Cardiac septum (tissue), 1 donor: ENCODE measurements around the gene THSD7B. TPM values are rescaled to one million over a fixed set of nuclear protein-coding genes. Genes with fewer than 3 reads are reported as not detected.
"Not testable (repeated sequence)": the region's sequence is repeated elsewhere in the genome, so short reads cannot be mapped to it uniquely, and the experiment has no call there.

Source experiments
- DNase-seq: peaks from one replicate; pipeline ENCODE4 v3.0.0-alpha.2; 2020; ENCODE audit warnings: low spot score
- intact Hi-C: fragments of 100-400 bp; cut with DNase I; formaldehyde crosslinking; loops from one replicate; pipeline ENCODE4 v1.14.0; 2022
- total RNA-seq: library from RNA; stranded (reverse); fragmentation: NEBNext Ultra II Directional; extraction: Animal tissue kit (Norgen Biotek cat#: 25700); gene quantifications from one replicate; pipeline ENCODE4 v1.2.1, GENCODE V29; 2021
- donor health status: DM: no; HTN: no; CAD: no.

Gene THSD7B
- total RNA-seq, 1 donor from 2014 or later, result 0.62 TPM

DNA sequence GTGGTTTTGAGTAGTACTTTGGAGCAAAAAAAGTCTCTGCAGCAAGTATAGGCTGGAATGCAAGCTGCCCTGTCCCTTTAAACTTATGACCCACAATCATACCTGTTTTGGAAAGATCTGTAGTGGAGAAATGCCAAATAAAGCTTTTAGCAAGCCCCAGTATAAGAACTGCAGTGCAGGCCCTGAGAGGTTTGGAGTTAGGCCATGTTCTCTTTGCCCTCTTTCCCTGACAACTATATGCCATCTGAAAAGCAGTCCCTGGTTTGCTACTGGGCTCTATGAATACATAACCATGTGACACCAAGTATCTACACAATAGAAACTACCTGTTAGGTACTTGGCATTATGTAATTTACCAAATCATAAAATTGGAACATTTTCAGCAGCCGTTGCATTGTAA is 931.6 kb downstream of the THSD7B start:
- intact Hi-C loops, result no loop called here
- DNase-seq, result no peak

DNA sequence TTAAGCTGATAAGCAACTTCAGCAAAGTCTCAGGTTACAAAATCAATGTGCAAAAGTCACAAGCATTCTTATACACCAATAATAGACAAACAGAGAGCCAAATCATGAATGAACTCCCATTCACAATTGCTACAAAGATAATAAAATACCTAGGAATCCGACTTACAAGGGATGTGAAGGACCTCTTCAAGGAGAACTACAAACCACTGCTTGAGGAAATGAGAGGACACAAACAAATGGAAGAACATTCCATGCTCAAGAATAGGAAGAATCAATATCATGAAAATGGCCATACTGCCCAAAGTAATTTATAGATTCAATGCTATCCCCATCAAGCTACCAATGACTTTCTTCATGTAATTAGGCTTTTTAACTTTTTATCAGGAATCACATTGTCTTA is 934.9 kb downstream of the THSD7B start:
- intact Hi-C loops, DNase-seq: not testable (repeated sequence)

DNA sequence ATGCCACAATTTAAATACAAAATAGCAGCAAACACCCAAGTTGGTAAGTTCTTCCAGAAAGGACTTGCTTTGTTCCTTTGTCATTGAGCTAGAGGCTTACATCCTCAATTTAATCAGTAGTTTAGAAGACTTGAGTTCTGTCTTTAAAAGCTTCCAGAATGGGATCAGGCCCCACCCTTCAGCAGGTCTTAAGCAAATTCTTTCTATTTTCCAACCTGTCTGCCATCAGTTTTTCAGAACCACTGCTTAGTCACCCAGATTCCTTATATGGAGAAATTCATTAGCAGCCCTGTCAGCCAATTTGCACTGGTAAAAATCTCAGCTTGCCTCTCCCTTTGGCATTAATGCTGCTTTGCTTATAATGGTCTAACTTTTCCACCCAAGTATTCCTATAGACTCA is 935.3 kb downstream of the THSD7B start:
- DNase-seq, result no peak
- intact Hi-C loops, result no loop called here

DNA sequence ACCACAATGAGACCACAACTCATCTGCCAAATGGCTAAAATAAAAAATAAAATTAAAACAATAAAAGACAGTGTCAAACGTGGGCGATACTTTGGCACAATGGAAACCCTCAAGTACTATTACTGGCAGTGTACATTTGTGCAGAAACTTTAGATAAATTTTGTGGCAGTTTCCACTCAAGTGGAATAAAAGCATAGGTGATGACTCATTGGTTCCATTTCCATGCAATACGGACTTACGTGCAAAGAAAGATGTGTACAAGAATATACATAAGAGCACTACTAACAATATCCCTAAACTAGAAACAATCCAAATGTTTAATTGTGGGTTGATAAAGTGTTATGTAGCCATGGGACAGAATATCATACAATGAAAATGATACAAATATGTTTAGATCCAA is 940.0 kb downstream of the THSD7B start:
- no peak for DNase-seq
- intact Hi-C loops, result no loop called here

DNA sequence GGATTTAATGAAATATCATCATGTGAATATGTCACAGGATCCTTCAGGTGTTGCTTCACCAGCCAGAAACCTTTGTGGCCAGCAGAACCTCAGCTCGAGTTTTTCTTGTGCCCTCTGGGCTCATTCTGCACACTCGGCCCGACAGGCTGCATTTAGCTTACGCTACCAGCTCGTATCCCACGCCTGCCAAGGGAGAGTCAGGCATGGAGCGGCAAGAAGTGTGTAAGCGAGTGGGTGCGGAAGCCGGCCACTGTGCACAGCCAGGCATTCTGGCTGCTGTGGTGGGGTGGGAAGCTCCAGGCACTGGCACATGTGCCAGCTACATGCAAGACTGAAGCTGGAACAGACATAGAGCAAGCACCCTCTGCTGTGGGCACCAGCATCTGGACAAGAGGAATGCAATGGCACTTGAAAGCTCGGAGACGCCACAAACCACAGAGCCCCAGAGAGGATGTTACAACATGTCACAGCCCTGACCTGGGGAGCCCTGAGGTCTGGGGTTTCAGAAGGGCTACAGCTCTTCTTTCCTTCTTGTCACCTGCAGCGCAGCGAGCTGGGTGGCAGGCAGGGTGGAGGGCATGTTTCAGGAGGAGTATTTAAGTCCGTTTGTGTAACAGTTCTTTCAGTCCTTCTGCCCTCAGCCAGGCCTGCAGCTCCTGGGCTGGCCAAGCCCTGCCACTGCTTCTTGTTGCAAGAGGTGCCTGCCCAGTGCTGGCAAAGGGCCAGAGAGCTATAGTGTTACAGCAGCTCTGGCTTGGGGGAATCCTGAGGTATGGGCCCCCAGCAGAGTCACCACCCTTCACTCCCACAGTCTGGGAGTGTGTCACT is 941.7 kb downstream of the THSD7B start:
- DNase-seq, result no peak
- intact Hi-C loops, result no loop called here

DNA sequence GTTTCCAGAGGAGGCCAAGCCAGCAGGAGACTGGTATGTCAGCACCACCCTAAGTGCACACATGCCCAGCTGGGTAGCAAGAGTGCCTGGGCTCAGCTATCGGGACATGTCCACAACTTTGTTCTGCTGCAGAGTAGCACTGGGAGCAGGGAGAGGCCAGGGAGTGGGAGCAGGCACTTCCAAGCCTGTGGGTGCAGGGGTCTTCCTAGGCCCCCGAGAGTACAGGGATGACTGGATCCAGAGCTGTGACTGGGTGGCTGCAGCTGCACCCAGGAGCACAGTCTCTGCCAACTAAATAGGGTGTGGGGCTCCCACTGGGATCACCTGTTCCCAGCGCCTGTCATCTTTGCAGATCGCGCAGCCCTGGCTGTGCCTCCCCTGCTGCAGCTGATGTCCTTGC is 943.0 kb downstream of the THSD7B start:
- intact Hi-C loops, result no loop called here
- no peak for DNase-seq

DNA sequence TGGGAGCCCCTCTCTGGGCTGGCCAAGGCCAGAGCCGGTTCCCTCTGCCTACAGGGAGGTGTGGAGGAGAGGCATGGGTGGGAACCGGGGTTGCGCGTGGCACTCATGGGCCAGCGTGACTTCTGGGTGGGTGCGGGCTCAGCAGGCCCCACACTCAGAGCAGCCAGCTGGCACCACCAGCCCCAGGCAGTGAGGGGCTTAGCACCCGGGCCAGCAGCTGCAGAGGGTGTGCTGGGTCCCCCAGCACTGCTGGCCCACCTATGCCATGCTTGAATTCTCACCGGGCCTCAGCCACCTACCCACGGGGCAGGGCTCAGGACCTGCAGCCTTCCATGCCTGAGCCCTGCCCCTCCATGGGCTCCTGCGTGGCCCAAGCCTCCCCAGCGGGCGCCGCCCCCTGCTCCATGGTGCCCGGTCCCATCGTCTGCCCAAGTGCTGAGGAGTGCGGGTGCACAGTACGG is 950.4 kb downstream of the THSD7B start:
- no peak for DNase-seq
- intact Hi-C loops, result no loop called here

DNA sequence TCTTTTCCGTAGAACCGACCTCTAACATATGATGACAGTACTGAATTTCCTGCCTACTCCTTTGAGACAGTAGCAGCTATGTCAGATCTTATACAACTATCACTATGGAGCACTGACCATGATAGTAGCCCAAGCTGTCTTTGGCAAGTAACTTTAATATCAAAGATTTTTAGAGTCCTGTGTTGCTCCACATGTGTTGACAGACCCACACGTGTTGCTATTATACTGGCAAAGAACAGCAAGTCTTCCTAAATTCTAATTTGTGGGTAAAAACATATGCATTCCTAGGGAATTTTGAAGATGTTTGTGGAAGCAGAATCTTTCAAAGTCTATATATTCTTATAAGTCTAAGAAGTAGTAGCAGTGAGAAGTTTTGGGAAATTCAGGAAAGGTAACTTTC is 953.4 kb downstream of the THSD7B start:
- DNase-seq, result no peak
- intact Hi-C loops, result no loop called here

DNA sequence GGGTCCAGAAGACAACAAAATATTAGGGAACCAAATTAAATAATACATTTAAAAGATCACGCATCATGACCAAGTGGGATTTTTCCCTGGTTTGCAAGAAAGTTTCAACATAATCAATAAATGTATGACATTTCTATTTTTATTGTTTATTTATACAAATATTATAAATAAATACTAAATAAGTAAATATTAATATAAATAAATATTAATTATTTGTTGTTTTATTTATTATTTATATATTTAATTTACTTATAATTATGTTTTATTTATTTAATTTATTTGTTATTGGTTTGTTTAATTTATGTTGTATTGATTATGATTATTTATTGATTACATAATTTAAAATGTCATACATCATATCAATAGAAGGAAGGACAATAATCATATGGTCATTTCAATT is 956.4 kb downstream of the THSD7B start:
- DNase-seq, result no peak
- intact Hi-C loops, result no loop called here

DNA sequence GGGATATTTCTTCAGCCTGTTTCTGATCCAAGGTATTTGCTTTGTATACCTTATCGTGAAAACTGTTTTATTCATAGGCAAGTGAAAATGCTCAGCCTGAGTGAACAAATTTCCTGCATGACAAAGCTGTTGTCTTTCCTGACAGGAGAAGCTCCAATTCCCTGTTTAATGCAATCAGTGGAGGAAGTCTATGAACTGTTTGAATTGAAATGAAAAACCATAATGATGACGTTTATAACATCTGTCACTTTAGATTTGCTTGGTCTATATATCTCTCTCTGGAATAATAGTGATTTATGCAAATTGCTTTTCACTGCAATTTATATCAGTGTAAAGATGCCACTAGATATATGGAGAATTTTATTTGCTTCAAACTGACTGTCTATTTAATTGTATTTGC is 959.6 kb downstream of the THSD7B start:
- intact Hi-C loops, result no loop called here
- DNase-seq, result no peak
